ENCODE data around the gene SHMT1. TPM values are rescaled to one million over a fixed set of nuclear protein-coding genes. Genes with fewer than 3 reads are reported as not detected.

The SHMT1 gene
- total RNA-seq, 8 experiments from 2014 or later = 1.6 to 22.1 (median 3.5) TPM

DNA sequence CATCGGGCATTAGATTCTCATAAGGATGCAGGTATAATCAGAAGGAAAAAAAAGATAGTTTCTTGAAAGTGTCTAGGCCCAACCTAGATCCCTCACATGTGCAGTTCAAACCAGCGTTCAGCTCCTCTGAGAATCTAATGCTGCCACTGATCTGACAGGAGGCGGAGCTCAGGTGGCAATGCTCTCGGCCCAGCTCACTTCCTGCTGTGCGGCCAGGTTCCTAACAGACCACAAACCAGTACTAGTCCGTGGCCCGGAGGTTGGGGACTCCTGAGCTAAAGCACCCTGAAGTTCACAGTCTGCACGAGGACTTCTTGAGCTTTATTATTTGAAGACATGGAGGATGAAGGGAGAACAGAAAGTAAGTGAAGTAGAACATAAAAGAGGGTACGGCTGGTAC lies 31.5 kb downstream of the SHMT1 start:
- Histone ChIP-seq H3K4me3 (no peak overlapping the region), H3K27ac (no peak overlapping the region), H3K4me1 (replicated peaks in 1 of 2) (no peaks in the 10 kb centered on the region)
- 78 to 100% (median 86%) methylated on average over 1 to 8 of the region's 9 CpGs; no CpG with 5 or more reads in 3 of the 10 experiments for WGBS, 10 experiments
- no peak for ATAC-seq (replicated peaks in 6 of 8)
- in situ Hi-C loops (cut with MboI; ENCODE audit: low pct_unique_long_range_greater_than_20kb in 2 of 9, low sequenced_read_pairs in 9 of 9, unreplicated experiment in 9 of 9) = no loop called here

GRCh38 chr17:18328643-18329204 lies 34.6 kb downstream of the SHMT1 start:
- Histone ChIP-seq H3K4me3 (no peak overlapping the region), H3K27ac (no peak overlapping the region), H3K4me1 (replicated peaks in 1 of 2) (no peaks in the 10 kb centered on the region)
- 90 to 100% (median 93%) methylated on average over 2 to 5 of the region's 9 CpGs; no CpG with 5 or more reads in 4 of the 10 experiments for WGBS, 10 experiments
- ATAC-seq (replicated peaks in 6 of 8) = no peak
- in situ Hi-C loops (cut with MboI; ENCODE audit: low pct_unique_long_range_greater_than_20kb in 2 of 9, low sequenced_read_pairs in 9 of 9, unreplicated experiment in 9 of 9) = no loop called here

DNA sequence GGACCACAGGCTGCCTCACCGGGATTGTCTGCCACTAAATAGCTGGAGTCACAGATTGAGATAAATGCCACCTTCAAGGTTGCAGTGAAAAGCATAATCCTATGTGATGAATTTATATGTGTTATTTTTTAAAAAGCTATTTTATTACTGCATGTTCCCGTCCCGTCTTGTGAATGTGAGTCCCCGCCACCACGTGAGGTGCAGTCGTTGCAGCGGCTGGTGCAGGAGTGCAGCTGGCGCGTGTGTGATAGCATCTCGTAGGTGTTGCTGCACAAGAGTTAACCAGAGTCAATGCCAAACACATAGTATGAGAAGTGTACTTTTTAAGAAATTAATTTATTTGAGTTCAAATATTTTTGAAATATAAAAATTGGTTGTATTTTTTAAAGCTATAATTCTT lies 35.8 kb downstream of the SHMT1 start:
- Histone ChIP-seq H3K27ac (no peak overlapping the region), H3K4me1 (replicated peaks in 1 of 2) (no peaks in the 10 kb centered on the region), H3K4me3 (no peak overlapping the region)
- no peak for ATAC-seq (replicated peaks in 6 of 8)
- WGBS, 10 experiments = 91 to 100% (median 98%) methylated on average over 2 to 8 of the region's 10 CpGs; no CpG with 5 or more reads in 3 of the 10 experiments
- in situ Hi-C loops (cut with MboI; ENCODE audit: low pct_unique_long_range_greater_than_20kb in 2 of 9, low sequenced_read_pairs in 9 of 9, unreplicated experiment in 9 of 9) = no loop called here

DNA sequence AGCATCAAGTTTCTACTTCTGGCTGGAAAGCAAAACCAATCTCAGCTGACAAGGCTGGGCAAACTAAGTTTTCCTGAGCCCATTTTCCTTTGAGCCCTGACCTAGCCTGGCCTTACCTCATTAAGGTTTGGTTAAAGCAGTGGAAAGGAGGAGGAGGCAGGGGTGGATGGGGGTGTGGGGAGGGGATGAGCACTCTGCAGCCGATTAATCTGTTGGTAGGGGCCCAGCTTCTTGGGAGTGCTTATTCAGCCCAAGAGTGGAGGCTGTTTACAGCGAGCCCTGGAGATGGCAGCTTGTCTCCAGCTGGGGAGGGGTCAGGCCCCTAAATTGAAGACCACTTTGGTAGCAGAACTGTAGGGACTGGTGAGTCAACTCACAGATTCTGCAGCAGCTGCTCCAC lies 36.3 kb downstream of the SHMT1 start:
- Histone ChIP-seq H3K4me3 (no peak overlapping the region), H3K27ac (no peak overlapping the region), H3K4me1 (replicated peaks in 1 of 2) (no peaks in the 10 kb centered on the region)
- ATAC-seq (replicated peaks in 6 of 8) = no peak
- in situ Hi-C loops (cut with MboI; ENCODE audit: low pct_unique_long_range_greater_than_20kb in 2 of 9, low sequenced_read_pairs in 9 of 9, unreplicated experiment in 9 of 9) = no loop called here
- no CpG with 5 or more reads among the region's 2 CpGs for WGBS, 10 experiments

GRCh38 chr17:18326572-18326971 lies 36.8 kb downstream of the SHMT1 start:
- ATAC-seq (replicated peaks in 6 of 8) = no peak
- Histone ChIP-seq H3K27ac (no peak overlapping the region), H3K4me1 (replicated peaks in 1 of 2) (no peaks in the 10 kb centered on the region), H3K4me3 (no peak overlapping the region)
- in situ Hi-C loops (cut with MboI; ENCODE audit: low pct_unique_long_range_greater_than_20kb in 2 of 9, low sequenced_read_pairs in 9 of 9, unreplicated experiment in 9 of 9) = no loop called here
- 83 to 100% (median 100%) methylated on average over 1 to 6 of the region's 6 CpGs; no CpG with 5 or more reads in 4 of the 10 experiments for WGBS, 10 experiments

DNA sequence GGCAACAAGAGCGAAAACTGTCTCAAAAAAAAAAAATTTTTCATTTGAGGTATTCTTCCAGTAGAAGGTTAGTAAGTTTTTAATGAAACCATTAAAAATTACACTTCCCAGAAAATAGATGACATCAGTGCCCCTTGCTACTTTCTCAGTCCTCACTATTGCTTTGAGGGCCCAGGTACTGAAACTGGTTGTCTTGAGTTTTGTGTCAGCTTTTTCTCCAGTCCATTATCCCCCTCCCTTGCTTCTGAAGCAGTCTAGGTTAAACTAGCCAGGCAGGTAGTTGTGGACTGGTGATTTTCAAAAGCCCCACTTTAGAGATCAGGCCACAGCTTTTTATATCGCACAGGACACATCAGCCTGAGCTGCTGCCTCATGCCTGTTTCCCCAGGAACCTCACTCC lies 37.3 kb downstream of the SHMT1 start:
- H3K27ac ChIP-seq = no peak overlapping the region
- H3K4me3 ChIP-seq = no peak overlapping the region
- in situ Hi-C loops (cut with MboI; ENCODE audit: low pct_unique_long_range_greater_than_20kb in 2 of 9, low sequenced_read_pairs in 9 of 9, unreplicated experiment in 9 of 9) = no loop called here
- H3K4me1 ChIP-seq (replicated peaks in 1 of 2) = no peaks in the 10 kb centered on the region
- 83 to 100% (median 100%) methylated on average over 1 to 2 of the region's 2 CpGs; no CpG with 5 or more reads in 3 of the 10 experiments for WGBS, 10 experiments
- ATAC-seq (replicated peaks in 6 of 8) = no peak

DNA sequence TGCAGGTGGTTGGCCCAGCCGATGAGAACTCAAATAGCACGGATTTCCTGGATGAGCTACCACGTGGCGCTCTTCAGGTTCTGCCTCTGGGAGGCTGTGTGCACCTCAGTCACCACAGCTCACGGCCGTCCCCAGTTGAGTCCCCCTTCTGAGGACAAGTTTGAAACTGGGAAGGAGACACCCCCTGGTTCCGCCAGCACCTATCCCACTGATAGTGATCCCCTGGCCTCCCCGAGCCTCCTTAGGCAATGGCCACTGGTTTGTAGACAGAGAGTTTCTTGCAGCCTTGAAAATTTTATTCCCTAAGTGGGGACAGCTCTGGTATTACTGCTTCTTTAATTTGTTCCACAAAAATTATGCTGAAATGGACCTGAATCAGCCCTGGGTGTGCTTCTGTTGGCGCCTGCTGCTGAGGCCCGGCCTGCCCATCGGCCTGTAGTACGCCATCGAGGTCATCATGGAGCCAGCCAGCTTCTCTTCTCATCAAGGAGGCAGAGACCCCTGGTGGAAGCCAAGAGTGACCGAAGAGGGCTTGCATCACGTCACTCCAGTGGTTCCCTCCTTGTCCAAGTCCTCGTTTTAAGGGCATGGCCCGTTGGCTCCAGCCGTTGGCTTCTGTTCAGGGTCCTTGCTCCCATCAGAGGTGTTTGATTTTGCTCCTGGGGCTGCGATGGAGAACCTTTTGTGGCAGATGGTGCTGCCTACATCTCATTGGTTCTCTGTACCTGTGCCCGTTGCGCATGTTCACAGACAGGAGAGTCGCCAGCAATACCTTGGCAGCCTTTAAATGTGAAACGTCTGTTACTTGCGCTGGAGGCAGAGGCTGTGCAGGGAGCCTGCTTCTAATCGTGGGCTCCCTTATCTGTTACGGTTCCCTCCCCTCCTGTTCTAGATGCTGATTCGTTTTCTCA lies 39.0 kb downstream of the SHMT1 start:
- Histone ChIP-seq H3K4me1 (replicated peaks in 1 of 2) (peaks cover 9 to 14% of the 10 kb centered on the region in 2 donors), H3K27ac (no peak overlapping the region), H3K4me3 (no peak overlapping the region)
- no peak for ATAC-seq (replicated peaks in 6 of 8)
- WGBS, 10 experiments = 87 to 100% (median 95%) methylated on average over 1 to 18 of the region's 27 CpGs; no CpG with 5 or more reads in 3 of the 10 experiments
- in situ Hi-C loops (cut with MboI; ENCODE audit: low pct_unique_long_range_greater_than_20kb in 2 of 9, low sequenced_read_pairs in 9 of 9, unreplicated experiment in 9 of 9) = no loop called here

DNA sequence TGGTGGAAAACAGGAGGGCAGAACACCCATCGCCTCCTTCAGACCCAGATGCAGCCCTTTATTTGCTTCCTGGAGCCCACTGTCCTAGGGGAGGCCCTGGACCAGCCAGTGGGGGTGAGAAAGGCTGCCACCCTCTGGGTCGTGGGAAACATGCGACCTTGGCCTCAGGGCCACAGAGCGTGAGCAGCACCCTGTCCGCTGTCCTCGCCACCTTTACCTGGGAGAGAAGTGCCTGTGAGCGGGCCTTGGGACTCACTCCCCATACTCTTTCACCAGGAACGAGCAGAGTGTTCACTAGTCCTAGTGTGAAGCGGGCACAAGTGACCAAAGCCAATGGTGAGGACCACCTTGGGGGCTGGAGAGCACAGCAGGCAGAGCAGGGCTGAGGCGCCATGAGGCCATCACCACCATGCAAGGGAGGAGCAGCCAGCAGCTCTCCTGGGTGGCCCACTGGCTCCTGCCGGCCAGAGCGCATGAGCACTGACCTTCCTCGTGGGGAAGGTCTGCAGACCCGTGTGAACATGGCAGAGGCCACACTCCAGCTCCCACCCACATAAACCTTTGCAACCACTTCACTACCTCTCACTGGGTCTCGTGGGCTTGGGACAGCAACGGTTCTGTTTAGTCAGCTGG lies 39.7 kb downstream of the SHMT1 start:
- H3K4me1 ChIP-seq (replicated peaks in 1 of 2) = peaks cover 15 to 16% of the 10 kb centered on the region in 2 donors
- no peak for ATAC-seq (replicated peaks in 6 of 8)
- no peak overlapping the region for H3K27ac ChIP-seq
- in situ Hi-C loops (cut with MboI; ENCODE audit: low pct_unique_long_range_greater_than_20kb in 2 of 9, low sequenced_read_pairs in 9 of 9, unreplicated experiment in 9 of 9) = no loop called here
- no peak overlapping the region for H3K4me3 ChIP-seq
- WGBS, 10 experiments = 20 to 100% (median 100%) methylated on average over 1 to 3 of the region's 16 CpGs; no CpG with 5 or more reads in 3 of the 10 experiments

GRCh38 chr17:18323007-18323406 lies 40.3 kb downstream of the SHMT1 start:
- peaks cover 19 to 22% of the 10 kb centered on the region in 2 donors for H3K4me1 ChIP-seq (replicated peaks in 1 of 2)
- WGBS, 10 experiments = 20 to 100% (median 61%) methylated on average over 1 to 3 of the region's 3 CpGs; no CpG with 5 or more reads in 6 of the 10 experiments
- ATAC-seq (replicated peaks in 6 of 8) = peak in 2 of 8 experiments; percentile 3 to 9
- no peak overlapping the region for H3K4me3 ChIP-seq
- no peak overlapping the region for H3K27ac ChIP-seq
- in situ Hi-C loops (cut with MboI; ENCODE audit: low pct_unique_long_range_greater_than_20kb in 2 of 9, low sequenced_read_pairs in 9 of 9, unreplicated experiment in 9 of 9) = no loop called here

- whole genome bisulfite sequencing, 10 experiments = 83 to 100% (median 97%) methylated on average over 1 to 6 of the region's 12 CpGs; no CpG with 5 or more reads in 5 of the 10 experiments
- in situ Hi-C loops (cut with MboI; ENCODE audit: low pct_unique_long_range_greater_than_20kb in 2 of 9, low sequenced_read_pairs in 9 of 9, unreplicated experiment in 9 of 9) = no loop called here
These were observed 40.8 kb downstream of the SHMT1 start for GRCh38 chr17:18322522-18322921.

DNA sequence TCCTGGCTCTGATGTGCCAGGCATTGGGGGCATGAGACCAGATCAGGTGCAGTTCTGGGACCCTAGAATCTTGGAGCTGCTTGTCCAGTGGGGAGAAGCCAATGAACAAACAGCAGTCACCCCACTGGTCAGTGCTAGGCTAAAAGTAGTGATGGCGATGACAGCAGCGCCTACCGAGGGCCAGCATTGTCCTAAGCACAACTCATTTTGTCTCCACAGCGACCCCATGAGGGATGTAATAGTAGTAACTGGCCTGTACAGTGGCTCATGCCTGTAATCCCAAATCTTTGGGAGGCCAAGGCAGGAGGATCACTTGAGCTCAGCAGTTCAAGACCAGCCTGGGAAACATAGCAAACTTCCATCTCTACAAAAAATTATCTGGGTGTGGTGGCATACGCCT lies 42.0 kb downstream of the SHMT1 start:
- no peak overlapping the region for H3K4me3 ChIP-seq
- H3K27ac ChIP-seq = no peak overlapping the region
- peak in 3 of 8 experiments; percentile 8 to 62 (median 8) for ATAC-seq (replicated peaks in 6 of 8)
- peaks cover 27 to 36% of the 10 kb centered on the region in 2 donors for H3K4me1 ChIP-seq (replicated peaks in 1 of 2)
- 52 to 88% (median 83%) methylated on average over 1 to 5 of the region's 5 CpGs; no CpG with 5 or more reads in 4 of the 10 experiments for WGBS, 10 experiments
- in situ Hi-C loops (cut with MboI; ENCODE audit: low pct_unique_long_range_greater_than_20kb in 2 of 9, low sequenced_read_pairs in 9 of 9, unreplicated experiment in 9 of 9) = no loop called here

More at GRCh38 chr17:18322522-18322921, 40.8 kb downstream of the SHMT1 start:
- no peak for ATAC-seq (replicated peaks in 6 of 8)
- H3K4me3 ChIP-seq = no peak overlapping the region
- H3K27ac ChIP-seq = no peak overlapping the region
- H3K4me1 ChIP-seq (replicated peaks in 1 of 2) = peaks cover 24 to 27% of the 10 kb centered on the region in 2 donors

- H3K4me1 ChIP-seq (replicated peaks in 1 of 2) = peaks cover 34 to 41% of the 10 kb centered on the region in 2 donors
- in situ Hi-C loops (cut with MboI; ENCODE audit: low pct_unique_long_range_greater_than_20kb in 2 of 9, low sequenced_read_pairs in 9 of 9, unreplicated experiment in 9 of 9) = no loop called here
- peak in 1 of 8 experiments; percentile 1 for ATAC-seq (replicated peaks in 6 of 8)
- 97 to 100% (median 100%) methylated on average over 1 to 5 of the region's 7 CpGs; no CpG with 5 or more reads in 7 of the 10 experiments for WGBS, 10 experiments
- H3K4me3 ChIP-seq = no peak overlapping the region
- no peak overlapping the region for H3K27ac ChIP-seq
These were observed 43.0 kb downstream of the SHMT1 start for GRCh38 chr17:18320301-18320700.

Measured in motor neuron (in vitro differentiated cells).